MM.1S (cell line): ENCODE data around the gene RNF114.

Experiments
- DNase-seq: peaks from one replicate; pipeline ENCODE4 v3.0.0-alpha.2; 2015
- H2AFZ ChIP-seq: fragments of 300-600 bp; sonication (generic); 2 replicates; pipeline ENCODE4 v1.6.0; 2016; ENCODE audit warnings: antibody characterized with exemption, low read length
- H3F3A ChIP-seq: fragments of 300-600 bp; sonication (generic); 2 replicates; pipeline ENCODE4 v1.6.1; 2016; ENCODE audit warnings: mild to moderate bottlenecking, antibody characterized with exemption, low read length, moderate library complexity, mixed read lengths; ENCODE audit not compliant: insufficient read depth
- H3K27ac ChIP-seq: fragments of 300-600 bp; sonication (generic); 2 replicates; pipeline ENCODE4 v1.5.1; 2016; ENCODE audit warnings: mild to moderate bottlenecking, low read length
- H3K27me3 ChIP-seq: fragments of 300-600 bp; sonication (generic); replicated peaks from 2 replicates; pipeline ENCODE4 v1.6.0; 2016; ENCODE audit warnings: low read length; ENCODE audit not compliant: insufficient read depth
- H3K36me3 ChIP-seq: fragments of 300-600 bp; sonication (generic); replicated peaks from 2 replicates; pipeline ENCODE4 v1.6.1; 2016; ENCODE audit warnings: mild to moderate bottlenecking, low read length, mixed read lengths; ENCODE audit not compliant: insufficient read depth
- H3K4me1 ChIP-seq: fragments of 300-600 bp; sonication (generic); 2 replicates; pipeline ENCODE4 v1.6.1; 2016; ENCODE audit warnings: low read length, mixed read lengths
- H3K4me2 ChIP-seq: fragments of 300-600 bp; sonication (generic); 2 replicates; pipeline ENCODE4 v1.6.0; 2016; ENCODE audit warnings: low read depth, low read length
- H3K4me3 ChIP-seq: fragments of 300-600 bp; sonication (generic); 2 replicates; pipeline ENCODE4 v1.5.1; 2016; ENCODE audit warnings: low read length, mixed read lengths
- H3K79me2 ChIP-seq: fragments of 300-600 bp; sonication (generic); 2 replicates; pipeline ENCODE4 v1.6.1; 2016; ENCODE audit warnings: mixed run types, low read length, mixed read lengths
- H3K9ac ChIP-seq: fragments of 300-600 bp; sonication (generic); 2 replicates; pipeline ENCODE4 v1.6.1; 2016; ENCODE audit warnings: low read length, mixed read lengths
- H3K9me2 ChIP-seq: fragments of 300-600 bp; sonication (generic); replicated peaks from 2 replicates; pipeline ENCODE4 v1.6.1; 2016; ENCODE audit warnings: mild to moderate bottlenecking, low read length, mixed read lengths; ENCODE audit not compliant: insufficient read depth
- H3K9me3 ChIP-seq: fragments of 300-600 bp; sonication (generic); replicated peaks from 2 replicates; pipeline ENCODE4 v1.6.1; 2016; ENCODE audit warnings: mild to moderate bottlenecking, low read length, mixed read lengths; ENCODE audit not compliant: insufficient read depth
- H4K20me1 ChIP-seq: fragments of 300-600 bp; sonication (generic); 2 replicates; pipeline ENCODE4 v1.6.1; 2016; ENCODE audit warnings: mild to moderate bottlenecking, low read length, moderate library complexity, mixed read lengths; ENCODE audit not compliant: insufficient read depth
- CTCF ChIP-seq: fragments of 300-600 bp; sonication (generic); IDR thresholded peaks from 2 replicates; pipeline ENCODE4 v1.5.1; 2016; ENCODE audit warnings: antibody characterized with exemption, low read length, mixed read lengths
- EZH2 ChIP-seq: fragments of 300-600 bp; sonication (generic); optimal IDR thresholded peaks from 2 replicates; pipeline ENCODE3; 2017; ENCODE audit warnings: low read depth, mild to moderate bottlenecking, antibody characterized with exemption, low read length, mixed read lengths
- EZH2phosphoT487 ChIP-seq: fragments of 300-600 bp; sonication (generic); IDR thresholded peaks from 2 replicates; pipeline ENCODE4 v1.6.1; 2018; ENCODE audit warnings: antibody characterized with exemption, low read length

The RNF114 gene

GRCh38 chr20:49890471-49891361, 45.5 kb upstream of the RNF114 start:
- no peak overlapping the region for H3K9ac ChIP-seq
- no peak overlapping the region for H2AFZ ChIP-seq
- no peaks in the 10 kb centered on the region for H3K4me1 ChIP-seq
- no peaks in the 10 kb centered on the region for H3K27me3 ChIP-seq
- H3K4me3 ChIP-seq, result no peak overlapping the region
- no peak for DNase-seq
- no peaks in the 10 kb centered on the region for H4K20me1 ChIP-seq
- no peaks in the 10 kb centered on the region for H3K9me2 ChIP-seq
- H3K9me3 ChIP-seq, result no peaks in the 10 kb centered on the region
- TF ChIP-seq CTCF (no peak), EZH2phosphoT487 (no peak), EZH2 (no peak)
- no peaks in the 10 kb centered on the region for H3K79me2 ChIP-seq
- H3K36me3 ChIP-seq, result no peaks in the 10 kb centered on the region
- no peak overlapping the region for H3K4me2 ChIP-seq
- no peak overlapping the region for H3K27ac ChIP-seq
- no peaks in the 10 kb centered on the region for H3F3A ChIP-seq

- DNase-seq, result no peak
- Histone ChIP-seq H3K4me1 (no peaks in the 10 kb centered on the region), H3K27ac (no peak overlapping the region), H3K9me2 (no peaks in the 10 kb centered on the region), H3K4me3 (no peak overlapping the region), H3K4me2 (no peak overlapping the region), H4K20me1 (no peaks in the 10 kb centered on the region), H3K79me2 (no peaks in the 10 kb centered on the region), H3K9ac (no peak overlapping the region), H3F3A (no peaks in the 10 kb centered on the region), H3K27me3 (no peaks in the 10 kb centered on the region), H2AFZ (no peak overlapping the region), H3K36me3 (no peaks in the 10 kb centered on the region), H3K9me3 (no peaks in the 10 kb centered on the region)
- TF ChIP-seq EZH2 (no peak), CTCF (no peak), EZH2phosphoT487 (no peak)
These were observed 44.6 kb upstream of the RNF114 start for GRCh38 chr20:49891476-49892110.

- no peaks in the 10 kb centered on the region for H3F3A ChIP-seq
- no peak overlapping the region for H3K4me3 ChIP-seq
- DNase-seq, result no peak
- no peaks in the 10 kb centered on the region for H3K9me2 ChIP-seq
- no peak overlapping the region for H2AFZ ChIP-seq
- H3K4me2 ChIP-seq, result no peak overlapping the region
- H3K36me3 ChIP-seq, result no peaks in the 10 kb centered on the region
- H3K27ac ChIP-seq, result no peak overlapping the region
- H3K27me3 ChIP-seq, result no peaks in the 10 kb centered on the region
- H3K9me3 ChIP-seq, result no peaks in the 10 kb centered on the region
- H3K4me1 ChIP-seq, result no peaks in the 10 kb centered on the region
- H3K79me2 ChIP-seq, result no peaks in the 10 kb centered on the region
- no peaks in the 10 kb centered on the region for H4K20me1 ChIP-seq
- TF ChIP-seq EZH2 (no peak), EZH2phosphoT487 (no peak), CTCF (no peak)
- no peak overlapping the region for H3K9ac ChIP-seq
These were observed 43.9 kb upstream of the RNF114 start for GRCh38 chr20:49892260-49892659.
